Uterus (tissue), 2 donors: ENCODE data around the gene GYS1.

Experiments
- POLR2A ChIP-seq, 2 donors: fragments of 450-650 bp; IDR thresholded peaks; one replicate each; pipeline ENCODE4 v1.6.1; 2016; ENCODE audit warnings: antibody characterized with exemption in 2 of 2, mild to moderate bottlenecking in 1 of 2, moderate library complexity in 1 of 2
- TF ChIP-seq, protein P1 (sequence below), 4 experiments: fragments of 200-600 bp in 2 of 4; fragments of 450-650 bp in 2 of 4; sonication (generic) in 2 of 4; IDR thresholded peaks; one replicate each; pipeline ENCODE4 v1.5.1; 2016 to 2019; ENCODE audit warnings: antibody characterized with exemption in 4 of 4, mild to moderate bottlenecking in 2 of 4, moderate library complexity in 1 of 4

DNA sequence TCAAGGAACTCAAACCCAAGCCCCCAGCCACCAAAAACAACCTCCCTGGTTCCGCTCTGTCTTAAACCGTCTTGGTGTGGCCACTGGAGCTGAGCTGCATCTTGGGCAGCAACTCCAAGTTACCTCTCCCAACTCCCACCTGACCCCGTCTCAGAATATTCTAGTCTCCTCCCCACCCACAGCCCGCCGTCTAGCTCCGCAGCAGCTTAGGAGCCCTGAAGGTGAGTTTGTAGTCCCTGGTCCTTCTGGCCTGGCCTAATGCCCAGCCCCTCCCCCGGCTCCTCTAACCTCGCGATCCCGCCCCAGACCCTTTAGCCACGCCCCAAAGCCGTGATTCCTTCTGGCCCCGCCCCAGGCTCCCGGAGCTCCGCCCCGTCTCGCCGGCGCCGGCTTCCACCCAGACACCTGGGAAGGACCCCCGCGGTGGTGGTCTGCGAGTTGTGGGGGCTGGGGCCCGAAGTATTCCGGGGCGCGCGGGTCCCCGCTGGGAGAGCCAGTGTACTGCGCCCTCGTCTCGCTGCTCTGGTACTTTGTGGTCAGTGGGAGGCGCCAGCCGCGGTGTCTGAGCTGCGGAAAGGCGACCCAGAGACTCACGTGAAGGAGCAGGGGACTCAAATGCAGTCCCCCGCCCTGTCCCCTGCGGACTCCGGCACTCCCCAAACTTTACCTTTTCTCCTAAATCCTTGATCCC is 26.3 kb upstream of the GYS1 start:
- TF ChIP-seq, protein P1, sequence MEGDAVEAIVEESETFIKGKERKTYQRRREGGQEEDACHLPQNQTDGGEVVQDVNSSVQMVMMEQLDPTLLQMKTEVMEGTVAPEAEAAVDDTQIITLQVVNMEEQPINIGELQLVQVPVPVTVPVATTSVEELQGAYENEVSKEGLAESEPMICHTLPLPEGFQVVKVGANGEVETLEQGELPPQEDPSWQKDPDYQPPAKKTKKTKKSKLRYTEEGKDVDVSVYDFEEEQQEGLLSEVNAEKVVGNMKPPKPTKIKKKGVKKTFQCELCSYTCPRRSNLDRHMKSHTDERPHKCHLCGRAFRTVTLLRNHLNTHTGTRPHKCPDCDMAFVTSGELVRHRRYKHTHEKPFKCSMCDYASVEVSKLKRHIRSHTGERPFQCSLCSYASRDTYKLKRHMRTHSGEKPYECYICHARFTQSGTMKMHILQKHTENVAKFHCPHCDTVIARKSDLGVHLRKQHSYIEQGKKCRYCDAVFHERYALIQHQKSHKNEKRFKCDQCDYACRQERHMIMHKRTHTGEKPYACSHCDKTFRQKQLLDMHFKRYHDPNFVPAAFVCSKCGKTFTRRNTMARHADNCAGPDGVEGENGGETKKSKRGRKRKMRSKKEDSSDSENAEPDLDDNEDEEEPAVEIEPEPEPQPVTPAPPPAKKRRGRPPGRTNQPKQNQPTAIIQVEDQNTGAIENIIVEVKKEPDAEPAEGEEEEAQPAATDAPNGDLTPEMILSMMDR (IDR thresholded peaks at IDR 0.05) = no peak
- TF ChIP-seq POLR2A (IDR thresholded peaks at IDR 0.05) = no peak
